Measurements from ENCODE around the gene AMACR.

AMACR gene

GRCh38 chr5:34005211-34005610 is 2.6 kb downstream of the AMACR start:
- DNase-seq = no peak

DNA sequence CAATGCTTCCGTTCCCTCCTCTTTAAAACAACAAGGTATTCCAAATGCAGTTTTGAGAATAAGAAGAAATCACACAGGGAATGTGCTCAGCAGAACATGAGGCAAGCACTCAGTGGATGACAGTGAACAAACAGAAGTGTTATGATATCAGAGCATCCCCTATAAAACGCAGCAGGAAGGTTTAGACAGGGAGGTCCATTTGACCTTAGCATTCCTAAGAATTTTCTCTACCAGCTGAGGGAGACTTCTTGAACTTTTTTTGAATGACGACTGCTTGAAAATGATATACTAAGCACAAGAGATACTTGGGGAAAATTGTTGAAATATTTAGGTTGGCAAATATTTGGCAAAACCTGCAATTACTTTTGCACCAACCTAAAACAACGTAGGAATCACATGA is 3.9 kb downstream of the AMACR start:
- no peak for DNase-seq

DNA sequence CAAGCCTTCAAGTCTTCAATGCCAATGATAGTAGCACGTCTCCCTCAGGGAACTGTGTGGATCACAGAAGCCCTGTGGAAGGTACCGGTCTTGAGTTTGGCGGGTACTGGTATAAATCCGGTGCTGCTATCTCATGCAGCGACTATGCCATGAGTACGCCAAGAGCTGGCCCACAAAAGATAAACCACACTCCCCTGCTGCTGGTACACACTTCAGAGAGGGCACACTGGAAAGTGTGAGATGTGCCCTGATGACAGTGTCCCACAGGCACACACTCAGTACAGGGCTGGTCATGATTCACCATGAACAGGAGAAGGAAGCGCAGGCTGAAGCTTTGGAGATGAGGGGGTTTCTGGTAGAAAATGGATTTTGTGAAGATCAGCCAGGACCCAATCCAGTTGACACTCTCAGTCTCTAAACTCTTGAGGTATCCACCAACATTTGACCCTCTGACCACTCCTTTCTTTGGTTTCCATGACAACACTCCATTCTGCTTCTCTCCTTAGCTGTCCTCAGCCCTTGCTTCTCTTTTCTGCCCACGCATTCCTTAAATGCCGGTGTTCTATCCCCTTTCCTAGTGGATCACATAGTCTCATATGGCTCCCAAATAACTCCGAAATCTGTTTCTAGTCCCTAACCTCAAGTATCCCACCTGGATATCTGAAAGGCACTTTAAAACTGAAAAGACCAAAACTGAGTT is 5.1 kb downstream of the AMACR start:
- no peak for DNase-seq

GRCh38 chr5:34001241-34001841 is 6.5 kb downstream of the AMACR start:
- DNase-seq = peak; percentile 98

GRCh38 chr5:33999978-34000377 is 7.9 kb downstream of the AMACR start:
- no peak for DNase-seq

GRCh38 chr5:33997331-33997983 is 10.4 kb downstream of the AMACR start:
- peak; percentile 80 for DNase-seq

- no peak for DNase-seq
These were observed 12.0 kb downstream of the AMACR start for GRCh38 chr5:33995865-33996264.

DNA sequence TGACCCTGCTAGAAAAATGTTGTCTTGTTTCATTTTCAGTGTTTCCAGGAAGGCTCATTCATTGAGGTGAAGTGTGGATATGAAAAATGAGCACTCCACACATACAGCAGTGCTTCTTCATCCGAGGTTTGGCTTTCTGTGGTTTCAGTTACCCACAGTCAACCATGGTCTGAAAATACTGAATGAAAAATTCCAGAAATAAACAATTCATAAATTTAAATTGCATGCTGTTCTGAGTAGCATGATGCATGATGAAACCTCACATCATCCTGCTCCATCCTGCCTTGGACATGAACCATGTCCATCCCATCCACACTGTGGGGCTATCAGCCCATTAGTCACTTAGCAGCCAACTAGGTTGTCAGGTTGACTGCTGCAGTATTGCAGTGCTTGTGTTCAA is 13.0 kb downstream of the AMACR start:
- DNase-seq = no peak

DNA sequence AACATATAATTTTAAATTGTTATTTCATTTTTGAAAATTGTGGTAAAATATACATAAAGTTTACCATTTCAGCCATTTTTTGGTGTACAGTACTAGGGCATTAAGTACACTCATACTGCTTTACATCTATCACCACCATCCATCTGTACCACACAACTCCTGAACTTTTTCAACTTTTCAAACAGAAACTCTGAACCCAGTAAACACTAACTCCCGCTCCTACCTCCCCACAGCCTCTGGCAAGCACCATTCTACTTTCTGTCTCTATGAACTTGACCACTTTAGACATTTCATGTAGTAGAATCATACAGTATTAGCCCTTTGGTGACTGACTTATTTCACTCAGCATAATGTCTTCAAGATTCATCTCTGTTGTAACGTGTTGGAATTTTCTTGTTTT is 15.0 kb downstream of the AMACR start:
- DNase-seq = no peak

DNA sequence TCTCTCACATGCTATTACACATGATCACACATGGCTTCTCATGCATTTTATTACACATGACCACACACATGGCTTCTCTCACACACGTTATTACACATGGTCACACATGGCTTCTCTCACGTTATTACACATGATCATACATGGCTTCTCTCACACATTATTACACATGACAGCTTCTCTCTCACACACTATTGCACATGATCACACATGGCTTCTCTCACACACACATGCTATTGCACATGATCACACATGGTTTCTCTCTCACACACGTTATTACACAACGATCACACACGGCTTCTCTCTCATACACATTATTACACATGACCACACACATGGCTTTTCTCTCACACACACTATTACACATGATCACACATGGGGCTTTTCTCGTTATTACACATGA is 22.4 kb downstream of the AMACR start:
- no peak for DNase-seq

DNA sequence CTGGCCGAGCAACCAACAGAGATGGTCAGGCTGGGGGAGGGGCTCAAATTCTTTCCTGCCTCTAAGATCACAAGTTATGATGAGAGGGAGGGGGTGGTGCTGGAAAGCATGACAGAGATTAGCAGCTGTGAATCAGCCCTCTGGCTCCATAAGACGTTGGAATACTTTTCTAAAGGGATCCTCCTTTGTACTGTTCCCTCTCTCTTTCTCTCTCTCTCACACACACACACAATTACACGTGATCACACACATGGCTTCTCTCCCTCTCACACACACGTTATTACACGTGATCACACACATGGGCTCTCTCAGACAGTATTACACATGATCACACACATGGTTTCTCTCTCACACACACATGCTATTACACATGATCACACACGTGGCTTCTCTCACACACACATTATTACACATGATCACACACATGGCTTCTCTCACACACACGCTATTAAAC is 23.2 kb downstream of the AMACR start, which contains the start of gene SLC45A2:
Gene SLC45A2 (minus strand): TSS at position 23 of the 454 bp plus-strand sequence. CDS start 110 bp downstream, outside the sequence.
- no peak for DNase-seq

- no peak for DNase-seq
These were observed 23.7 kb downstream of the AMACR start for GRCh38 chr5:33984178-33984577.

DNA sequence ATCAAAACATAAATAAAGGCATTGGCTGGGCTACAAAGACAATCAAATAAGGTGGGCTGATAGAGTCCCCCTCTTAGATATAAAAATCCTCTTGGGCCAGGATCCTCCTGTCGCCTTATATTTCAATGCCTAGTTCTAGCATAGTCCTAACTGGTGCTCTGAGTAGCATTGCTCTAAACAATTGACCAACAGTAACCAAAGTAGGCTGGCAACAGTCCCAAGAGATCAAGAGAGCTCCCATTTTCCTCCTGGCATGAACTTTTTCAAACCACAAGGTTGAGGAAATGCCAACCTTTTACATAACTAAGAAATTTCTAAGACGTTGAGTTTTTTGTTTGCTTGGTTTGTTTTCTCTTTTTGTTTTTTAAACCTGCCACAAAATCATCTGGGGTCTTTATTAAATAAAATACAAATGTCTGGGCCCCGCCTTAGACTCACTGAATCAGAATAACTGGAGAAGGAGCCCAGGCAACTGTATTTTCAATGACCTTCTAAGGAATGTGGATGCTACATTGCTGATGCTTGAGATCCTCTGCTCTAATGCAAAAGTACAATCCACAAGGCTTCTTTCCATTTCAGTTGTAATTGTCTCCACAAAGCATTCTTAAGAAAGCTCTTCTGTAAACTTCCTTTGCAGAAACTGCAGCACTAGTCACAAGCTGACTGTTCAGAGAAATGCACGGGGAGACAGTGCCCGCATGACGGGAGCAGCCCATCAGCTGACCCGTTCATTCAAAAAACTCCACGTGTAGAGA is 26.3 kb downstream of the AMACR start:
- DNase-seq = no peak

DNA sequence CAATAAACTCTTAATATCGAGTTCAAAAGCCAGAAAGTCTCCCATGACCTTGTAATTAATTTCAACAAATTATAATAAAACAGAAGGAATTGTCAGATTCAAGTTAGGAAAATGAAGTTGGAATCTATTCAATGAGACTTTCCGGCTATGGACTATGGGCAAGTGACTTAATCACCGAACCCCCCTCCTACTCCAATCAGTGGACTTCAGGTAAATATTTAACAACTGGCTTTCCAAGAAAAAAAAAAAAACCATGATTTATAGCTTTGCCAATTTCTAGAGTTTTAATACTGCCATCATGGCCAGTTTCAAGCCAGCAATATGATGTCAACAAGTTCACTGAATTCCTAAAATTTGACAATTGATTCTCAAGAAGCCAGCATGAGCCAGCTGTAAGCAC is 27.8 kb downstream of the AMACR start:
- DNase-seq = no peak

DNA sequence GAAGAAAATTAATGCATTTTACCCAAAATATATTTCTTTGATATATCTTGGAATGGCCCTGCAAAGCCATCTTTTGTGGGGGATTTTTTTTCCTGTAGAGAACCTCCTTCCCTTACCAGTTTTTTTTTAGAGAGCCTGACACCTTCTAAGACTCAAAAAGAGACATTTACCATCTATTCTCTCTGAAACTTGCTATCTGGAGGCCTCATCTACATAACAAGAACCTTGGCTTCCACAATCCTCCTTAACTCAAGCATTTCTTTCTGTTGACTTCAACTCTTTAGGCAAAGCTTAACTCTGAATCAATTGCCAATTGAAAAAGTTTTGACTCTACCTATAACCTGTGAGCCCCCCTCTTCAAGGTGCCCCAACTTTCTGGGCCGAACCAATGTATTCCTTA is 29.5 kb downstream of the AMACR start:
- no peak for DNase-seq

DNA sequence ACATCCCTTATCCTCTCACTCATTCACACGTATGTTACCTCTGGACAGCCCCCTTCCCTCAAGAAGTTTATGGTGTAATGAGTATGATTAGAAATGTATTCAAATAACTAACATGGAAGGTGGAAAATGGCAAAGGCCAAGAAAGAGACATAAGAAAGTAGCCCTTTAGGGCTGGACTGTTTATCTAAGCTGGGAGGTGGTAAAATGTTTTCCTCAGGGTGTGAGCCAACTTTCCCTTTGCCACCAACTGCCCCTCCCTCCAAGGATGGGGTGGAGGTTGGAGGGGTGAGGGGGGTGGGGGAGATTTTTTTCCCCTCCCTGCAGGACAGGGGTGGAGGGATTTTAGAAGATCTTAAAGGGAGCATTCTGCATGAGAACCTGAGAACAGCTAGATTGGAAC is 31.5 kb downstream of the AMACR start:
- peak; percentile 55 for DNase-seq

- DNase-seq = no peak
These were observed 32.0 kb downstream of the AMACR start for GRCh38 chr5:33975852-33976251.

DNA sequence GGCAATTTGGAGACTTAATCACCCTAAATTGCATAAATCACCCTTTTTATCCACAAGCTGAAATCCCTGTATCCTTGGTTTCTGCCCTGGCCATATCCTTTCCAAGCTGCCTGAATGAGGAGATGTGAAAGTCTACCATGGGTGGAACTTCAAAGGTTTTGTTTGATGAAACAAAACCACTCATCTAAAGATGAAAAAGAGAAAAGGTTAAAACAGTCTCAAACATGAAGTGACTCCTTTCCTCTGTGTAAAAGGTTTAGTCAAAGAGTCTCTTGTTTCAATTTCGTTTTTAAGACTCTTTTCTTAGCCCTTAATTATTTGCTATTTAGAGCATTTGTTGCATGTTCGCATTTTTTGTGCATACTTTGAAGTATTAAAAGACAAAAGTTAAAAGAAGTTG is 34.6 kb downstream of the AMACR start:
- no peak for DNase-seq

DNA sequence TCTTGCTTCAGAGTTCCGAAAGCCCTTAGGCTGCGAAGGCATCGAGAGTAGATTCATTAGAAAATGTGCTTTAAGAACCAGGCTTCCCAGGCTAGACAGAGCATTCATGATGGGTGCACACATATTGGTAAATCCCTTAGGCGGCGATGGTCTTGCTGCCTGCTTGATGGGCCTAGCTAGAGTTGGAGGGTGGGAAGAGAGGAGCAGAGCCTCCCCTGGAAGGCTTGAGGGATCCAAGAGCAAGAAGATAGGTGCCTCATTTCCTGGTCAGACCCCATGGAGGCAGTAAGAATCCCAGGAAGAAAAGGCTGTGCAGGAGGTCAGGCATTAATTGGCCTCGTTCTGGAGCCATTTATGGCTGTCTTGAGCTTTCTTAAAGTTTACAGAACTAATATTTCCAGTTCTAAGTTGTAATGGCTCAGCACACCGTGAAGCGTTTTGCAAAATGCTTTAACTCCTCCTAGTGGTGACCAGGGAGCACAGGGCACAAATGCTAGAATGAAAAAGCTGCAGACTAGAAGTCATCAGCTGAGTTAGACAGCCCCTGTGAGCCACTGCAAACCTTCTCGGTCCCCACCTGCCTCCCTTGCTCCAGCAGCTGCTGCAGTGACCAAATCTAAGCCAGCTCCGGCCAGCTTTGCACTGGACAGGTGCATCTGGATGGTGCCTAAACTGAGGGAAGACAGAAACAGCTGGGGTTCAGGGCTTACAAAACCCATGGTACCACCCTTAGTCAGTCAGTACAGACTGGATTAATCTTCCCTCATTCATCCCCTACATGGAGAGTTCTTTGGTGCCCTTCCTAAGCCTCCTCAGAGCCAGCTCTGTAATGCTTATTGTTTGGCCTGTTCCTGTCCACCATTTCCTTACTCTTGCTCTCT is 38.0 kb downstream of the AMACR start:
- no peak for DNase-seq

DNA sequence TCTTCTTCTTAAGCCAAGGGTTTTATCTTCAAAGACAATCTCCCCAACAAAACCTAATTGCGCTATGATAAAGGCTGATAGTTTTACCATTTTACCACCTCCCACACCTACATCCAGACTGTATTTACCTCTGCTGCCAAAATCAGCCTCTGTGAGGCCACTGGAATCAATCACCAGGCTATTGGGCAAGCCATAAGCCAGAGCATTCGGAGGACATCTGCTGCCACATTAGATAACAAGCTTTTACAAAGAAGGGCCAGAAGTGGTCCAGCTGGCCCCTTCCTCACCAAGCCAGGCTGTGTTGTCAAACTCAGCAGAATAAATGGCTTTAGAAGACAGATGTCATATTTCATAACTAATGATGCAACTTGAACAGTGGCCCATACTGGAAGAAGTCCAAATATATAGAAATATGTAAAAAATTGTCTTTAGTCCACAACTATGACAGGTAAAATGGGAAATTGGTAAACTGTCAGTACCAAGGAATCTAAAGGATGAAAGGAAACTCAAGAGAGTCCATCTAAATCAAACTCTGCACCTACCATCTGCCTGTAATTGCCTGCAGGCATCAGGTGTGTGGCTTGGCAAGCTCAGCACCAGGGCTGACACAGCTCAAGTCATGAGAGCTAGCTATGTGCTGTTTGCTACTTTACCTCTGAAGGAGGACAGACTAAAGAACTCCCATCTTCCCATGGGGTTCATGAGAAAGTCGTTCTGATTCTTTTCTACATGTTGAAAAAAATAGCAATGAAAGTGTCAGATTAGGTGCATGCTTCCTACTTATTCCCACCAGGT is 39.4 kb downstream of the AMACR start:
- no peak for DNase-seq

DNA sequence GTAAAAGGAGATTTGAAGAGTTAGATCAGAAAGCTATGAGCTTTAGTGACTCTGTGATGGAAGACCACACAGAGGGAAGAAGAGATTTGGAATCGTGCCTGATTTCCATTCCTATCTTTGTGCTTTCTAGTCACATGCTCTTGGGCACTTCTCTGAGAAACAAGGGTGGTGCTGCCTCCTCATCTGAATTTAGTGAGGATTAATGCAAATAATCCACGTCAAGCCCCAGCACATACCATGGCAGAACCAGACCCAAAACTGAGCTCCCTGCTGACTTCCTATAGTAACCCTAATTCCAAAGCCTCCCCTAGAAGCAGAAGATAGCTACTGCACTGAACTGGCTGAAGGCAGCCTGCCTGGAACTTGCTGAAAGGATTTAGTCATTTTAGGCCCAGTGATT is 41.0 kb downstream of the AMACR start:
- no peak for DNase-seq

Data from NCI-H2029 treated with DMSO at 0.1 percent for 48 hours (cell line).